DND-41 (cell line): ENCODE data around the gene GPR37L1.
A peak's percentile ranks its signal among the peaks of the same experiment; 100 is the strongest.

Experiments
- ATAC-seq: fragments of 200-7000 bp; cut with Tn5 transposase; 3 replicates; pipeline ENCODE4 v1.9.1; 2021; ENCODE audit warnings: low read depth; ENCODE audit not compliant: insufficient read depth
- DNase-seq: peaks from one replicate; pipeline ENCODE4 v3.0.0-alpha.2; 2020
- H2AFZ ChIP-seq: 2 replicates; pipeline ENCODE4 v1.6.0; 2012; ENCODE audit warnings: low read depth, low read length
- H3K27ac ChIP-seq: 2 replicates; pipeline ENCODE4 v1.5.1; 2012; ENCODE audit warnings: low read length, inconsistent platforms
- H3K27me3 ChIP-seq: fragments of 200-600 bp; sonication (generic); 2 replicates; pipeline ENCODE4 v1.6.0; 2012; ENCODE audit warnings: low read length, mild to moderate bottlenecking, inconsistent platforms; ENCODE audit not compliant: insufficient read depth, poor library complexity
- H3K36me3 ChIP-seq: 2 replicates; pipeline ENCODE4 v1.5.1; 2012; ENCODE audit warnings: low read length, inconsistent platforms; ENCODE audit not compliant: insufficient read depth
- H3K4me1 ChIP-seq: 2 replicates; pipeline ENCODE4 v1.5.1; 2012; ENCODE audit warnings: mild to moderate bottlenecking, low read length; ENCODE audit not compliant: insufficient read depth
- H3K4me2 ChIP-seq: 2 replicates; pipeline ENCODE4 v1.6.0; 2012; ENCODE audit warnings: mild to moderate bottlenecking, moderate library complexity, low read length, inconsistent platforms; ENCODE audit not compliant: insufficient read depth
- H3K4me3 ChIP-seq, 2 experiments: fragments of 200-600 bp in 1 of 2; shearing (Covaris generic) in 1 of 2; 2 replicates each; pipeline ENCODE4 v1.5.1; 2012 to 2016; ENCODE audit warnings: inconsistent platforms in 2 of 2, low read length in 2 of 2, mild to moderate bottlenecking in 2 of 2, low read depth in 1 of 2, moderate library complexity in 1 of 2
- H3K79me2 ChIP-seq: 2 replicates; pipeline ENCODE4 v1.6.0; 2012; ENCODE audit warnings: low read length, inconsistent platforms; ENCODE audit not compliant: insufficient read depth
- H3K9ac ChIP-seq: 2 replicates; pipeline ENCODE4 v1.6.0; 2012; ENCODE audit warnings: low read depth, mild to moderate bottlenecking, inconsistent platforms, low read length, moderate library complexity
- H3K9me3 ChIP-seq: 2 replicates; pipeline ENCODE4 v1.5.1; 2012; ENCODE audit warnings: low read length, moderate library complexity, mild to moderate bottlenecking, inconsistent platforms; ENCODE audit not compliant: insufficient read depth, severe bottlenecking
- H4K20me1 ChIP-seq: 2 replicates; pipeline ENCODE4 v1.6.0; 2012; ENCODE audit warnings: low read length; ENCODE audit not compliant: insufficient read depth
- CTCF ChIP-seq: IDR thresholded peaks from 2 replicates; pipeline ENCODE4 v1.5.1; 2012; ENCODE audit warnings: borderline replicate concordance, low read length, moderate library complexity, mild to moderate bottlenecking; ENCODE audit not compliant: poor library complexity, severe bottlenecking; ENCODE audit errors: extremely low read depth
- EZH2 ChIP-seq: IDR thresholded peaks from 3 replicates; pipeline ENCODE4 v1.6.1; 2012; ENCODE audit warnings: borderline replicate concordance, low read depth, mild to moderate bottlenecking, moderate library complexity, low read length, inconsistent platforms; ENCODE audit not compliant: severe bottlenecking

The GPR37L1 gene

GRCh38 chr1:202122639-202123335 lies at the start of gene GPR37L1:
Gene GPR37L1 (plus strand): TSS chr1:202122917. CDS start chr1:202122964, 47 bp downstream.
- Histone ChIP-seq H3K4me1 (no peaks in the 10 kb centered on the region), H3K9me3 (no peaks in the 10 kb centered on the region), H2AFZ (0 out of 2 replicates have a peak within 1 kb of the TSS, but pooled peaks have one; percentile 33), H3K4me3 (no peak within 1 kb of the TSS), H3K9ac (no peak within 1 kb of the TSS), H3K79me2 (no peaks in the 10 kb centered on the region), H3K27me3 (peaks cover 8% of the 10 kb centered on the region), H3K4me2 (no peak within 1 kb of the TSS), H4K20me1 (0 out of 2 replicates have a peak, but pooled peaks cover 3% of the 10 kb centered on the region), H3K36me3 (no peaks in the 10 kb centered on the region), H3K27ac (no peak within 1 kb of the TSS)
- no peak for ATAC-seq
- TF ChIP-seq CTCF = no peak
- TF ChIP-seq EZH2 = no peak
- no peak for DNase-seq

- no peak for ATAC-seq
- Histone ChIP-seq H3K4me3 (no peak overlapping the region), H3K27ac (no peak overlapping the region), H3K9me3 (no peaks in the 10 kb centered on the region), H3K4me1 (no peaks in the 10 kb centered on the region), H3K9ac (no peak overlapping the region), H4K20me1 (no peaks in the 10 kb centered on the region), H2AFZ (no peak overlapping the region), H3K27me3 (no peaks in the 10 kb centered on the region), H3K4me2 (no peak overlapping the region), H3K36me3 (no peaks in the 10 kb centered on the region), H3K79me2 (no peaks in the 10 kb centered on the region)
- DNase-seq = no peak
- TF ChIP-seq EZH2 (no peak), CTCF (no peak)
Measured at GRCh38 chr1:202073206-202073605, 49.5 kb upstream of the GPR37L1 start.

DNA sequence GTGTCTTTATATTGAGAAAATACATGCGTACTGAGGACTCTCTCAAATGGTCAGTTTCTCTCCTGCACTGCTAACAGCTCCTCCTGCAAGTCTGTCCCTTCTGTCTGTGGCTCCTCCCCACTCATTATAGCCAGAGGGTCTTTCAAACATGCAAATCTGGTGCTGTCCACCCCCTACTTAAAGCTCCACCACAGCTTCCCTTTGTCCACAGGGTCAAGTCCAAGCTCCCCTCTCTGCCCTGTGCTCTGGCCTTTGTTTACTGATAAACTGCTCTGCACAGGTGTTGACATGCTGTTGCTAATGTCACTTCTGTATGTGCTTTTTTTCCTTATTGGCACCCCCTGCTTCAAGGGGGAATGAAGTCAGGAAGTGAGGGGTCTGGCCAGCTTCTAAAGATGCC lies 47.7 kb upstream of the GPR37L1 start:
- Histone ChIP-seq H2AFZ (no peak overlapping the region), H3K9me3 (no peaks in the 10 kb centered on the region), H4K20me1 (no peaks in the 10 kb centered on the region), H3K27ac (no peak overlapping the region), H3K4me2 (no peak overlapping the region), H3K36me3 (no peaks in the 10 kb centered on the region), H3K4me3 (no peak overlapping the region), H3K9ac (no peak overlapping the region), H3K4me1 (no peaks in the 10 kb centered on the region), H3K27me3 (no peaks in the 10 kb centered on the region), H3K79me2 (no peaks in the 10 kb centered on the region)
- ATAC-seq (no peak), DNase-seq (no peak)
- no peak for TF ChIP-seq CTCF
- TF ChIP-seq EZH2 = no peak
